WI38 (cell line): Measurements from ENCODE around the gene ST8SIA1.

ENCODE experiments used
- H3K4me3 ChIP-seq: 2 replicates; pipeline ENCODE4 v1.5.1; 2011; ENCODE audit warnings: low read depth, mild to moderate bottlenecking, control low read depth, low read length
- TF ChIP-seq, protein P1 (sequence below): IDR thresholded peaks from 2 replicates; pipeline ENCODE4 v1.5.1; 2012; ENCODE audit warnings: low read depth, mild to moderate bottlenecking, control low read depth, low read length

ST8SIA1 gene

DNA sequence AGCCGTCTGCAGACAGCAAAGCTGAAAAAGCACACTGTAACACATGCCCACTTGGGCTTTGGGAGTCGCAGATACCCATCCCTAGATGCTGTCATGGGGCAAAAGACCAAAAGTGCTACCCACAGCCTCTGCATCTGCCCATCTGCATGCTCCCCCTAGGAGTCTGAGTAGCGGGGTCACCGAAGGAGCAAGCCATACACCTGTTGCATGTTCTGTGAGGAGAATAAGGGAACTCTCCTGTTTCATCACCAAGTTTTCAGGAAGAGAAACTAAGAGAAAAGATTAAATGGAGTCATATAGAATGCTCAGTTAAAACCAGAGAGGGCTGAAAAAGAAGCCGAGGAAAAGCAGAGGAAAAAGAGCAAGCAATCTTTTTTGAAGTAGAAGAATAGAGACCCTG lies 13.7 kb upstream of the ST8SIA1 start:
- no peak overlapping the region for H3K4me3 ChIP-seq
- TF ChIP-seq, protein P1, sequence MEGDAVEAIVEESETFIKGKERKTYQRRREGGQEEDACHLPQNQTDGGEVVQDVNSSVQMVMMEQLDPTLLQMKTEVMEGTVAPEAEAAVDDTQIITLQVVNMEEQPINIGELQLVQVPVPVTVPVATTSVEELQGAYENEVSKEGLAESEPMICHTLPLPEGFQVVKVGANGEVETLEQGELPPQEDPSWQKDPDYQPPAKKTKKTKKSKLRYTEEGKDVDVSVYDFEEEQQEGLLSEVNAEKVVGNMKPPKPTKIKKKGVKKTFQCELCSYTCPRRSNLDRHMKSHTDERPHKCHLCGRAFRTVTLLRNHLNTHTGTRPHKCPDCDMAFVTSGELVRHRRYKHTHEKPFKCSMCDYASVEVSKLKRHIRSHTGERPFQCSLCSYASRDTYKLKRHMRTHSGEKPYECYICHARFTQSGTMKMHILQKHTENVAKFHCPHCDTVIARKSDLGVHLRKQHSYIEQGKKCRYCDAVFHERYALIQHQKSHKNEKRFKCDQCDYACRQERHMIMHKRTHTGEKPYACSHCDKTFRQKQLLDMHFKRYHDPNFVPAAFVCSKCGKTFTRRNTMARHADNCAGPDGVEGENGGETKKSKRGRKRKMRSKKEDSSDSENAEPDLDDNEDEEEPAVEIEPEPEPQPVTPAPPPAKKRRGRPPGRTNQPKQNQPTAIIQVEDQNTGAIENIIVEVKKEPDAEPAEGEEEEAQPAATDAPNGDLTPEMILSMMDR: no peak

DNA sequence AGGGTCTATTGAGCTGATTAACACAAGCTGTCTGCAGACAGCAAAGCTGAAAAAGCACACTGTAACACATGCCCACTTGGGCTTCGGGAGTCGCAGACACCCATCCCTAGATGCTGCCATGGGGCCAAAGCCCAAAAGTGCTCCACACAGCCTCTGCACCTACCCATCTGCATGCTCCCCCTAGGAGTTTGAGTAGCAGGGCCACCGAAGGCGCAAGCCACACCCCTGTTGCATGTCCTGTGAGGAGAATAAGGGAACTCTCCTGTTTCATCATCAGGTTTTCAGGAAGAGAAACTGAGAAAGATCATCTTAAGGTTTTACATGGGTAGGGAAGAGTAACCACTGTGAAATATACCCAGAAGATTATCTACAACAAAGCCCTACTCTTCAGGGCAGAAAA lies 5.6 kb upstream of the ST8SIA1 start:
- H3K4me3 ChIP-seq: no peak overlapping the region

DNA sequence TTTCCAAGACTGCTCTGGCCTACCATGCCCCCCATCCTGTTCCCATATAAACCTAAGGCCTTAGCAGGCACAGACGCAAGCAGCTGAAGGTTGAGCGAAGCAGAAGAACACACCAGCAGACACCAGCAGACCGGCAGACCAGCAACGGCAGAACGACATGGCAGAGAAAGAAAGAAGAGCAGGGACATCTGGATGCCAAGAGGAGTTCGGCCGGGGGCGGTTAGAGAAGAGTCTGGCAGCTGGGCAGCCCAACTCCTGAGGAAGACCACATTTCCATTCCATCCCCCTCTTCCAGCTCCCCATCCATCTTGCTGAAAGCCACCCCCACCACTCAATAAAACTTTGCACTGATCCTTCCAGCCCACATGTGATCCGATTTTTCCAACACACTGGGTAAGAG lies 5.2 kb upstream of the ST8SIA1 start:
- TF ChIP-seq, protein P1: no peak
- H3K4me3 ChIP-seq: no peak overlapping the region

More for the DNA sequence above, 5.6 kb upstream of the ST8SIA1 start:
- TF ChIP-seq, protein P1: no peak

DNA sequence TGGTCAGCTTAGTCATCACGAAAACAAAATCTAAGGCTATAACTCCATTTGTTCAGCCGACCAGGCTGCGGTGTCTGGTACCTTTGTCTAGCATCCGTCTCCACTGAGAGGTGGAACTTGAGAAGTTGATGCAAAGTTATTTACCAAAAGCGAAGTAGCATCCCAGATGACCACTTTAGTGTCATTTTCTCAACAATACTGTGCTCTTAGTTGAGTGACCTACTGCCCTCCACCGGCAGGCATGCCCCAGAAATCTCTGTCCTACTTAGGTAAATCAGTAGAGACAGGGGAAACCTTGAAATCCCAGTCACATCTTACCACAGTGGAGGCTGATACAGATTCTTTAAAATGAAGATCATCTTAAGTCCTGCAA lies 1.3 kb upstream of the ST8SIA1 start:
- H3K4me3 ChIP-seq: no peak overlapping the region; the same call in 1 of the 2 replicates
- TF ChIP-seq, protein P1: no peak; the same call in 1 of the 2 replicates

DNA sequence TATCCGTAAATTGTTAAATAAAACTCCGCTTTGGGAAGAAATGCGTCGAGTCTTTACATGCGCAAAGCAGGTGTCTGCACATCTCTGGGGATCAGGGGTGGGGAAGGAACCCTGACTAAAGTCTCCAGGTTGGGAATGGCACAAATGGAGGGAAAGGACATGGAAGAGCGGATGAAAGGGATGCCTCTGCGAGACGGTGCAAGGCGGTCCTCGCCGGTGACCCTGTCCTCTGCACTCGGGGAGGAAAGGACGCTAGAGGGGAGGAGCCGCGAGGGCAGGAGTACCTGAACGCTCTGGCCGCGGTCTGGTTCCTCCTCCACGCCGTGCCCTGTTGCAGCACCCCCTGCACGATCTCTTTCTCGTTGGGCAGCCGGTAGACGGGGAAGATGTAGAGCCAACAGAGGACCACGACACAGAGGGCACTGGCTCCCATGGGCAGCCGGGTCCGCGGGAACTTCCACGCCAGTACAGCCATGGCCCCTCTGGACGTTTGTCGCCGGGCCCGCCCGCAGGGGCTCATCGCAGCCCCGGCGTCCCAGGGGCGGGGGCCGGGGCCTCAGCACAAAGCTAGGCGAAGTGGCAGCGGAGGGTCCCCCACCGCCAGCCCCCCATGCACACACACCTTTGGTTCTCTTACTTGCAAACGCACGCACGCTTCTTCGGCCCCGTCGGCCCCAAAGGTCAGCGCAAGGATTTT lies 646 bp downstream of the ST8SIA1 start:
- peak overlapping the region; percentile 64; the same call in 1 of the 2 replicates for H3K4me3 ChIP-seq
- TF ChIP-seq, protein P1: no peak

DNA sequence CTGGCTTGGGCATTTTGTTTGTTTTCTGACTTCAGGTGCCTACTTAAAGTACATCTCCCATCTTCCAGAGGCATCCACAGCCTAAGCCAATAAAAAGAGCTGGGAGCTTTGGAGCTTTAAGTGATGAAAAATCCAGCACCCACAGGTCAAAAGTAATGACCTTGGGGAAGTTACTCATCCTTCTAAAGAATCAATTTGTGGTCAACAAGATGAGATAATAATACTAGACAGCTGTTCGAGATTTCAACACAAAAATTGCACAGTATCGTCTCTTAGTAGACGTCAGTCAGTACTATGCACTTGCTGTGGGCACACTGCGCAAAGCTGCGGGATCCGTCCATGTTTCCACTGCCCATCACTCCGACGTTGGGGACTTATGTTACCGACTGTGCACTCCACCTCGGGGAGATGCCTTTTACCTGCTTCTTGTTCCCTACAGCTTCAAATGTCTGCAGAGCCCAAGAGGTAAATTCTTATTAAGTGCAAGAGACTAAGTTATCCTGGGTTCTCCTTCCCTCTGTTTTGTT lies 1.3 kb downstream of the ST8SIA1 start:
- H3K4me3 ChIP-seq: no peak overlapping the region
- TF ChIP-seq, protein P1: no peak

DNA sequence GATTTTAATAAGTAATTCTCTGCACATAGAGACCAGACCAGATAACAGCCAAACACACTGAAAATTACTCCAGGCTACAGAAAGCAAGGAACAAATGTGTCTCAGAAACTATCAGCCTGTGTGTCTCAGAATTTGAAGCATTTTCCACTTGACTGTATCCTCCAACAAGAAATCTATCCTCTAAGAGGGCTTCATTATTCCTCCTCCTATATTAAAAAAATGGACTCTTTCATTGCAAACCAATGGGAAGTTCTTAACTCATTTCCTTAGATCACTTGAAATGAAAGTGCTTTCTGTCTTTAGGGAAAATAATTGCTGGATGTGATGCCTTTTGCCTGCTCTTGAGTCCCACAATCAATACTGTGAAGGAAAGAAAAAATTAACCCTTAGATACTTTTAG lies 2.3 kb downstream of the ST8SIA1 start:
- TF ChIP-seq, protein P1: no peak
- no peak overlapping the region for H3K4me3 ChIP-seq
